GM19193 (cell line): ENCODE results near the gene MAP4.

Experiments used
- POLR2A ChIP-seq: IDR thresholded peaks from 4 replicates; pipeline ENCODE4 v1.6.1; 2011; ENCODE audit not compliant: insufficient read depth, insufficient read length; ENCODE audit errors: extremely low read depth

Gene MAP4

GRCh38 chr3:48023377-48023776 is 7.2 kb upstream of the MAP4 start:
- TF ChIP-seq POLR2A, result no peak

GRCh38 chr3:48022178-48022577 is 6.0 kb upstream of the MAP4 start:
- no peak for TF ChIP-seq POLR2A

- no peak for TF ChIP-seq POLR2A
Observed at GRCh38 chr3:48018841-48019240, 2.6 kb upstream of the MAP4 start.

- TF ChIP-seq POLR2A, result no peak
Observed at GRCh38 chr3:48015431-48016180, 610 bp downstream of the MAP4 start.

- TF ChIP-seq POLR2A, result no peak
Observed at GRCh38 chr3:48014358-48014757, 1.9 kb downstream of the MAP4 start.

- TF ChIP-seq POLR2A, result no peak
Observed at GRCh38 chr3:48013288-48013980, 2.8 kb downstream of the MAP4 start.

- TF ChIP-seq POLR2A, result no peak
Observed at GRCh38 chr3:48012659-48013058, 3.6 kb downstream of the MAP4 start.

- TF ChIP-seq POLR2A, result no peak
Observed at GRCh38 chr3:48004694-48005093, 11.5 kb downstream of the MAP4 start.

GRCh38 chr3:48002787-48003186 is 13.4 kb downstream of the MAP4 start:
- TF ChIP-seq POLR2A, result no peak

GRCh38 chr3:48001991-48002390 is 14.2 kb downstream of the MAP4 start:
- no peak for TF ChIP-seq POLR2A

GRCh38 chr3:48000212-48000611 is 16.0 kb downstream of the MAP4 start:
- no peak for TF ChIP-seq POLR2A

- TF ChIP-seq POLR2A, result no peak
Observed at GRCh38 chr3:47996440-47996839, 19.8 kb downstream of the MAP4 start.

- TF ChIP-seq POLR2A, result no peak
Observed at GRCh38 chr3:47994180-47994579, 22.0 kb downstream of the MAP4 start.

GRCh38 chr3:47991341-47991740 is 24.9 kb downstream of the MAP4 start:
- no peak for TF ChIP-seq POLR2A

GRCh38 chr3:47989981-47990440 is 26.2 kb downstream of the MAP4 start:
- no peak for TF ChIP-seq POLR2A

- TF ChIP-seq POLR2A, result no peak
Observed at GRCh38 chr3:47985381-47985780, 30.8 kb downstream of the MAP4 start.

GRCh38 chr3:47984075-47984728 is 32.0 kb downstream of the MAP4 start:
- TF ChIP-seq POLR2A, result no peak

GRCh38 chr3:47980795-47981194 is 35.4 kb downstream of the MAP4 start:
- TF ChIP-seq POLR2A, result no peak
